ENCODE results near the gene IGFBPL1.

The IGFBPL1 gene

DNA sequence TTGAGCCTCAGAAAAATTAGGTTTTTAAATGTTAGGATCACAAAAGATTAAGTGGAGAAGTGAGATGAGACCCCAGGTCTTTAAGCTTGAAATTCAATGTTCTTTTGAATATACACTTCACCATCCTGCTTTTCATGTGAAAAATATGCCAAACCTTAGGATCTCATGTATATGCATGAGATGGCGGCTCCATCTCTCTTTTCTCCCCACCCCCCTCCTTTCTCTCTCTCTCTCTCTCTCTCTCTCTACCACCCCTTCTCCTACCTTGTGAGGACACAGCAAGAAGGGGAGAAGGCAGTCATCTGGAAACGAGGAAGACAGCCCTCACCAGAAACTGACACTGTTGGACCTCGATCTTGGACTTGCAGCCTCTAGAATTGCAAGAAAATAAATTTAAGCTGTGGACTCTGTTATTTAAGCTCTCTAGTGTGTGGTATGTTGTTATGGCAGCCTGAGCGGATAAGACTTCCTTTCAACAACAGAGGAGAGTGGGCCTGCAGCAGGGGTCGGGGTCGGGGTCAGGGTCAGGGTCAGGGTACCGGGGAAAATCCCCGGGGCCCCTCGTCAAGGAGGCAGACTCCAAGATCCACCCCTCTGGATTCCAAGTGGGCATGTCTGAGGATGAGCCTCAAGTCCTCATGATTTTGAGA lies 48.1 kb downstream of the IGFBPL1 start:
- no peak for DNase-seq

DNA sequence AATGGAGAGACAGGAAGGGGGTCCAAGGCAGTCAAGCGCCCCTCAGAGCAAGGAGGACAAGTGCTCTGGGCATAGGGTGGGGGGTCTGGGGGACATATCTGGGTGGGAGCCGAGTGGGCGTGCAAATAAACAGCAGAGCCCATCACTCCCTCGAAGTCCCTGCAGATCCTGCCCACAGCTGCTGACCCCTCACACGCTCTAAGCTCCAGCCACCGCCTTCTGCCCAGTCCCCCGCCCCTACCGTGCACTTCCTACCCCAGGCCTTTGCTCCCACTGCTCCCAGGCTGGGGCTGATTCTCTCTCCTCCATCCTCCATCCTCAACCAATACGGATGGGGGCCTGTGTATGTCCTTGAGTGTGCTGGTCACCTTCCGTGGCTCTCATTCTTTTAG lies 48.7 kb downstream of the IGFBPL1 start:
- no peak for DNase-seq

DNA sequence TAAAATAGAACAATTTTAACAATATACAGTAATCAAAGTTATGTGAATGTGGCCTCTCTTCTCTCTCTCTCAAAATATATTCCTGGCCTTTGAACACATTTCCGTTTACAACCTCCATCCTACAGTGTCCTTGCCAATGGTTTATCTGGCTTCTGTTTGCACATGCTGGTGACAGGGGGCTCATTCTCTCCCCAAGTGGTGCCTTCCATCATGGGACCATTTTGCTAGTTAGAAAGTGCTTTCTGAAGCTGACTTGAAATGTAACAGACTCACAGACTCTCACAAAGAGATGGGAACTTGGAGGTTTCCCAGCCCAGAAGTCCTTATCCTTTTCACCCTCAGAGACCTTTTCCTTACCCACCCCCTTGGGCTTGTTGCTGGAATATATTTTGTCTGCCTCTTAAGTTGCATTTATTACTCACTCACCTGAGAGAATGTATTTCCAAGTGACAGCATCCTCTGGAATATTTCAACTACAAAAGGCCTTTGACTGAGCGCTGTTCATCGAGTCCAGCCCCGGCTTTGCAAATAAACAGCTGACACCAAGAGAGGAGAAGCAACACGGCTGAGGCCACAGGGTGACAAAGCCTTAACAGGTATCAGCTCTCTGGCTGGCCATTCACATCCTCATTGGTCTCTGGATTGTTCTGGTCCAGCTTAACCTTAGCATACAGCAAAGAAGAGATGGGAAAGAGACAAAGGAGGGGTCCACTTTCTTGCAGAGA lies 49.2 kb downstream of the IGFBPL1 start:
- DNase-seq, result no peak

DNA sequence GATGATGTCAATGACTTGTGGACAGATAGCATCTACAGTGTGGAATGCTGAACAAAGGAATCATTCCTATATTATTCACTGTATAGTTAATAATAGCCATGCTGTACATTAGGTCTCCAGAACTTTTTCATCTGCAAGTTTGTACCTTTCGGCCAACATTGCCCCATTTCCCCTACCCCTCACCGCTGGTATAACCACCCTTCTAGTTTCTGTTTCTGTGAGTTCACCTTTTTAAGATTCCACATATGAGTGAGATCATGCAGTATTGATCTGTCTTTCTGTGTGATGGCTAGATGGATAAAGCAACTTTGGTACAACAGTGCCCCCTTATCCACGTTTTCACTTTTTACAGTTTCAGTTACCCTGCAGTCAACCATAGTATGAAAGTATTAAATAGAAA lies 50.6 kb downstream of the IGFBPL1 start:
- no peak for DNase-seq

DNA sequence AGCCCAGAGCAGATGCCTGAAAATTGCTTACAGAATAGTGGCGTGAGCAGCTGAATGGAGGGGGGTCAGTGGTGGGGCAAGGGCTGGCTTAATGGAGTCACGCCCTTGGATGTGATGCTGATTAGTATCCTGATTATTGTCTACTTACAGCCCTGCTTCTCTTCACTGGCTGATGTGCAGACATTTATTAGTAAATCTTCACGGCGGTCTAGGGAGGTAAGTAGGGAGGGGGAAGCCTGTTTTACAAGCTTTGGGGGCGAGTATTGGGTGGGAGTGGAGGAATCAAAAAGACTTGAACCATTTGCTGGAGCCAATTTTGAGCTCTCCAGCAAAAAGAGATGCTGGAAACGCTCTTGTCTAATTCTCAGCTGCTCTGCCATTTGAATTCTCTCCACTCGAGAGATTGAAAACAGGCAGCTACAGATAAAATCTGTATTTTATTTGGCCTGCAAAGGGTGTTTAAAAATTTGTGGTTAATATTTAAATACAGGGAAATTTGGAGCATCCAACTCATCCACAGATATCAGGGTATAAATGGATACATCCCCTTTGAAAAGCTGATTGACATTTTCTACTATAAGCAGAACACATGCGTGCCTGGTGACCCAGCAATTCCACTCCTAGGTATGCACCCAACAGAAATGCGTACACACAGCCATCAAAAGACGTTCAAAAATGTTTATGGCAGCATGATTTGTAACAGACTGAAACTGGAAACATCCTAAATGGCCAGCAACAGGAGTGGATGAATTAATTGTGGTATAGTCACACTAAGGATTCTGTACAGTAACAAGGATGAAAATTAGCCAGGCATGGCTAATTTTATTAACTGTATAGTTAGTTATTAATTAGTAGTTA lies 51.3 kb downstream of the IGFBPL1 start:
- no peak for DNase-seq

DNA sequence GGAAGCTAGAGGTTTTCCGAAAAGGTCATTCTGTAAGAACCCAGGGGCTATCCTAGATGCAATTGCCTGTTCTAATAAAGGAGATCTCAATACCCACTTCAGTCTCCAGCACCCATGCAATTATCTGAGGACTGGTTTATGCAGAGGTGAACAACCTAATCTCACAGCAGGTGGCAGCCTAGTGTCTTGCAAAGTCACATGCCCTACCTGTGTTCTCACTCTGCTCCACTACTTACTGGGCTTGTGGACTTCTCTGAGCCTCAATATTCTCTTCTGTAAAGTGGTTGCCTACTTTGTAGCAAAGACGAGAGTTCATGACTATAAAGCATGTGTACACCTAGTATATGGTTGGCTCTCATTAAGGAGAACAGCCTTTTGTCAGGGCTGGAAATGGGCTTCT lies 52.8 kb downstream of the IGFBPL1 start:
- DNase-seq, result peak; percentile 73

DNA sequence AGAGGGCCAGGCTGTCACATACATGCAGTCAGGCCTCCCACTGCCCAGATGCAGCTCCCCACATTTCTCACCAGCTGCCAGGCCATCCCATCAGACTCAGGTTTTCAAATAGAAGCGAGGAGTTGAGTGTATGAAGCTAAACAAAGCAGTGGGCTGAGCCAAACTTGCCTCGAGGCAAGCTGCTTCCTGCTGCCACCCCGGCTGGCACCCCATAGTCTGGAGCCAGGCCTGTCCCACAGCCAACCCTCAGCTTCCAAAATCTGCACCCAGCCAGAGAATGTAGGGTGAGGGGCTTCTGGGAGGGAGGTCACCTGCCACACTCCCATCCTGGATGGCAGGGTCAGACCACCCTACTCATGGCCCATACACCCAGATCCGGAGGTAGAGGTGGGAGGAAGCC lies 54.1 kb downstream of the IGFBPL1 start:
- no peak for DNase-seq

DNA sequence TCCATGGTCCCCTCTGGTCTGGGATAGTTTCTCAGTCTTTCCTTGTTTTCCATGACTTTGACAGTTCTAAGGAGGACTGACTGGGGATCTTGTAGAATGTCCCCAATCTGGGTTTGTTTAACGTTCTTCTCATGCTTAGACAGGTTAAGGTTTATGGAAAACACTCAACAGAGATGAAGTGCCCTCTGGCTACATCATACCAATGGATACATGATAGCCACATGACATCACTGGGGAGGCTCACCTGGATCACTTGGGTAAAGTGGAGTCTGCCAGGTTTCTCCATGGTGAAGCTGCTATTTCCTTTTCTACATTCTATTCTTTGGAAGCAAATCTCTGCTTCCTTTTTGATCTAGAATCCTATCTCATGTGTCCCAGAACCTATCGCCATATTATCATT lies 55.5 kb downstream of the IGFBPL1 start:
- no peak for DNase-seq

DNA sequence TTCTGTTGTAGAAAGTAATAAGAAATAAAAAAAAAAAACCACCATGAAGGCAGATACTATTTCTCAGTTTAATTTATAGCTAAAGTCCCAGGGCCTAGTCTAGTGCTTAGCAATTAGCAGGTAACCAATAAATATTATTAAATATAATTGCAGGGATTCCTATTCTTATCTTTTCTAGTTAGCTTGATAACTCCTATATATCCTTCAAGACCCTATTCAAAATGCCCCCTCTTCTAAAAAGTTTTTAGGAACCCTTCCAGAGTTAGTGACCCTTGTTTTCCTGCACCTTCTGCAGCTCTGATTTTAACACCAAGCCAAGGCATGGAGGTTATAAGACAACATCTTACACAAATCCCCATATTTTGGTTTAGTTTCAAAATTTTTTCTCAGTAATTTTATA lies 56.4 kb downstream of the IGFBPL1 start:
- DNase-seq, result no peak

DNA sequence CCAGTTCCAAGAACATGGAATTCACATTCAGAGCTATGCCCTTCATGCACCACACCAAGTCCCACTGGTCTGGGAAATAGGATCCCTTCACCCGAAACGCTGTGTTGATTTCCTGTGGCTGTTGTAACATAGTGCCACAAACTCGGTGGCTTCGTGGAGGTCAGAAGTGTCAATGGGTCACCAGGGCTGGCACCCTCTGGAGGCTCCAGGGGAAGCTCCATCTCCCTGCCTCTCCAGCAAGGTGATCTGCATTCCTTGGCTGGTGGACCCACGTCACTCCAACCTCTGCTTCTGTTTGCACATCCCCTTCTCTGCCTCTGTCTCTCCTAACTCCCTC lies 60.7 kb downstream of the IGFBPL1 start:
- no peak for DNase-seq

DNA sequence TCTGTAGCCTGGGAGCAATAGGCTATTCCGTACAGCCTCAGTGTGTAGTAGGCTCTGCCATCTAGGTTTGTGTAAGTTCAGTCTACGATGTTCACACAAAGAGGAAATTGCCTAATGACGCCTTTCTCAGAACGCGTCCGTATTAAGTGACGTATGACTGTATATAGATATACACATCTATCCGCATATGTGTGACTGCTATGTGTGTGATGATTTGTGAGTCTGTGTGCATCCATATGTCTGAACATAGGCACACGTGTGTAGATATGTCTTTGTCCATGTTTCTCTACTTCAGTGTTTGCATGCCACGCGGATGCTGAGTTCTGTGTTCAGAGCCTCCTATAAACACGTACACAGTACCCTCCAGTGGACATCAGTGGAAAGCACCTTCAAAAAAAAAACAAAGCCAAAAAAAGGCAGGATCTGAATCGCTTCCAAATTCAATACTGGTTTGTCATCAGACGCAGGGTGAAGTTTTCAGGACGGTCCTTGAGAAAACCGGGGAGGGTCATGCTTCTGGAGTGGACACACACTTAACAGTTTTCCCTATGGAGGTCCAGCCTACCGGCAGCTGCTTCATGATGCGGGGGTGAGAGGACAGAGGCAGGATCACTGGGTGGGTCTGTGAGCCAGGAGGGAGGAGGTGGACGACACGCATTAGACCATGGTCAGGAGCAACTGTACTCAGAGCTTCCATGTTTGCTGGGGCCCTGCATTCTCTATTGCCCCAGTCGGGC lies 61.2 kb downstream of the IGFBPL1 start:
- DNase-seq, result peak; percentile 59

DNA sequence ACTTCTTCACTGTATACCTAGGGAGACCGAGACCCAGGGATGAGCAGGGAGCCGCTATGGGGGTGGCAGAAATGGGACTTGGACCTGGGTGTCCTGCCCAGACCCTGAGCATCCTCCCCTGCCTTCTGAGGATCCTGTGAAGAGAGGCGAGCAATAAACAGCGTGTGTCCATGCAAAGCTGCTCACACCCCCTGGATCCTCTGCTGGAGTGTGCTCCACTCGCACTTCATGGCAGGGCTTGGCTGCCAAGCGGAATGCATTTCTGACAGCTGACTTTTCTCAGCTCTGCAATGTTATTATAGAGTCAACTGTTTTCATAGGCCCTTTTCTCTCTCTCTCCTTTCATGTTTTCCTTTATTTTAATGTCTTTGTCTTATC lies 62.8 kb downstream of the IGFBPL1 start:
- DNase-seq, result no peak

DNA sequence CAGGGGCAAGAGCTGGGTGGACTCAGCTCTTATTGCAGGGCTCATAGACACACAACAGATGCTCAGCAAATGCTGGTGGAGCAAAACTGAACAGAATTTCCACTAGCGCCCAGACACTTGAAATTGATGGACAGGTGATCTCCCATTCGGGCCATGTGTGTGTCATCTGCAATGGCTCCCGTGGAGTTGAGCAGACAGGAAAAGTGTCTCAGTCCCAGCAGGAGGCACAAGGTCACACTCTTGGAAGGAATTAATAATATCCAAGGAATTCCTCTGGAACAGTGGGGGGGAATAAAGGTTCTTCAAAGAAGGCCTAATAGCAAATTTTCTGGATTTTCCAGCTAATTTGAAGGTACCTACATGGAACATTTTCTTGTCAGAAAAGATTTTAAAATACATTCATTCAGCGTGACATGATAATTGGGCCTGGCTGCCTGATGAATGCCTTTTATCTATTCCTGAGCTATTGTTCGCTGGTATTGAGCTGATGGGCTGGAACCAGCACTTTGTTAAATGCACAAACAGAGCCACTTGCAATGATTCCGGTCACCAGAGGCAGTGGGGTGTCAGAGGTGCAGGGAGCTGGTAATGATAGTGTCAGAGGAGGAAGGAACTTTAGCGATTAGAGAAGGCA lies 63.3 kb downstream of the IGFBPL1 start:
- DNase-seq, result no peak

DNA sequence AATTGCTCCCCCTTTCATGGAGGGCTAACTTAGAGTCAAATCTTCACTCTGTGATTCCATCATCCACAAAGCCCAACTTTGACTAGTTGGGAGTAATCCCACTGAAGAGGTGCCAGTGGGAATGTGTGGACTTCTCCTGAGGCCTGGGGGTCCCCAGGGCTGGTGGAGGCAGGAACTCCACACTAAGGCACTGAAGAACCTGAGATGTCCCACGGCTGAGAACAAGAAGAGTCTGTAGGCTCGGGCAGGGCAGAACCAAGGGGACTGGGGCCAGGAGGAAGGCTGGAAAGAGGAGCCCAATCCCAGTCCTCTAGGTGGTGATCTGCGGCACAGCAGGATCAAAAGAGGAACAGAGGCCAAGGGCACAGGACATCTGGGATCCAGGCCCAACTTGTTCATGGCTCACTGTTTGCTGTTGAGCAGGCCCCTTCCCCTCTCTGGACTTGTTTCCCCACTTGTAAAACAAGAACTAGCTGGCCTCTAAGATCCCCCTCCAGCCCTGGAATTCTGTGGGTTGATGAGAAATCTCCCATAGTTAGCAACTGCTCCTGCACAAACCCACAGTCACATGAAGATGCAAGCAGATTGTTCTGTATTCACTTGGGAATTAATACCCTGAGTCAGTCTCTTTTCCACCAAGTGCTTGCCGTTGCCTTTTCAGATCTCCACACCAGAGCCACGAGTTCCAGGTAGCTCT lies 64.4 kb downstream of the IGFBPL1 start:
- no peak for DNase-seq

DNA sequence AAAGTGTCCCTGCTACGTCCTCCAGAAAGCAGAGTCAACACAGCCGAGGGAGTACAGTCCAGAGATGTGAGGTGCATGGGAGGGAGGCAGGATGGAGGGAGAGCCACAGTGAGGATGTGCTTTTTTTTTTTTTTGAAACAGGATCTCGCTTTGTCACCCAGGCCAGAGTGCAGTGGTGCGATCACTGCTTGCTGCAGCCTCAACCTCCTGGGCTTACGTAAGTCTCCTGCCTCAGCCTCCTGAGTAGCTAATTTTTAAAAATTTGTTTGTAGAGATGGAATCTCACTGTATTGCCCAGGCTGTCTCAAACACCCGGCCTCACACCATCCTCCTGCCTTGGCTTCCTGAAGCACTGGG lies 65.0 kb downstream of the IGFBPL1 start:
- DNase-seq, result no peak

DNA sequence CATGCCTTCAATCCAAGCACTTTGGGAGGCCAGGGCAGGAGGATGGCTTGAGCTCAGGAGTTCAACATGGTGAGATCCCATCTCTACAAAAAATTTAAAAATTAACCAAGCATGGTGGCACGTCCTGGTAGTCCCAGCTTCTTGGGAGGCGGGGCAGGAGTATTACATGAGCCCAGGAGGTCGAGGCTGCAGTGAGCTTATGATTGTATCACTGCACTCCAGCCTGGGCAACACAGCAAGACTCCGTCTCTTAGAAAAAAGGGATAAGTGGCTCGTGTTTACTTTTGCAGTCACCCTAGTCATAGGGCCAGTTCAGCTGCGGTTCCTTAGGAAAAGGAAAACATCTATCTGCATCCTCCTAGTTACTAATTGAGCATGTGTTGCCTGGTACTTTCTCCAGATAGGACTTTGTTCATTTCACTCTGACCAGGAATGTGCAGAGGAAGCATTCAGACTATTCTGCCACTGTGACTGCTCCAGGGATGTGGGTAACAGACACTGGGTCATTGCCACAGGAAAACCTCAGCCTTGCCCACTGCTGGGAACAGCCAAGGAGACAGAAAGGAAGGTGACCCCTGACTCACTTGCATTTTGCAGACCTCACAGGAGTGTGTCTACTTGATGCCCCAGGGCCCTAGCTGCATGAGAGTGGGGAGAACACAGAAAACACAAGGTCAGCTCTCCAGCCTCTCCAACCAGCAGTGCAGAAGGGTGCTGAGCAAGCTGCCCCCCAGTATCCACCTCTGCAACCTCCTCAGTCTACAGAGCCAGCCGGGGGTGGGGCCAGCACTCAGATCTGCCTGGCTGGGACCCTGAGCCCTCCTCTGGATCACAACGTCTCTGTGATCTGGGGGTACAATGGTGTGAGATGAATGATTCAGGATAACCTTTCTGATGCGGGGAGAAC lies 65.6 kb downstream of the IGFBPL1 start:
- no peak for DNase-seq

DNA sequence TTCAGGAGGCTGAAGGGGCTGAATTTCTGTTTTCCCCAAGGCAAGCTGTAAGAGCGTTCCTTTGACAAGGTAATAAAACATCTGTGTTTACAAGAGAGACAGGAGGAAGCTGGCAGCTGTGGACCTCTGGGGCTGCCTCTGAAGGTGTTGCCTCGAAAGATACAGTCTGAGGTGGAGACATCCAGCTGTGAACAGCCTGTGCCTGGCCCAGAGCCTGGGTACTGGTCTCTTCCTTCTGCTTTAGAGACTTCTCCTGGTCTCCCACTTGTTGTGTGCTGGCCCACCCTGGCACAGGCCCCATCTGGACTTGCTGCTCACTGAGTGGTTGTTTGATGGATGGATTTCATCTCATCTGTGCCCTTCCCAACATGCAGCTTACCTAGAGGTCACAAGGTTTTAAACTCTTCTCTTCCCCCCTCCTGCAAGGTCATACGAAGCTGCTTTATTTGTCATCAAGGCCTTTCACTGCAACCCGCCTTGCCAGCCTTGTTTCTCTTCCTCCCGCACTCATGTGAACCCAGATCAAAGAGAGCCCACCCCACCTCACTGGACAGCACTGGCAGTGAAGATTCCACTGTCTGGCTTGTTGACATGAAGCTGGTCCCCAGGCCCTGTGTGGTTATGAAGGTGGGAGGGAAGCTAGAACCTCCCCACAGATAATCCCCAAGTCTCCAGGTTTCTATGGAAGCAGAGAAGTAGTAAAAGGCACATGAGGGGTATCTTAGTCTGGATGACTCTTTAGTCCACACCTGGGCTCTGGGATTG lies 66.7 kb downstream of the IGFBPL1 start:
- no peak for DNase-seq

DNA sequence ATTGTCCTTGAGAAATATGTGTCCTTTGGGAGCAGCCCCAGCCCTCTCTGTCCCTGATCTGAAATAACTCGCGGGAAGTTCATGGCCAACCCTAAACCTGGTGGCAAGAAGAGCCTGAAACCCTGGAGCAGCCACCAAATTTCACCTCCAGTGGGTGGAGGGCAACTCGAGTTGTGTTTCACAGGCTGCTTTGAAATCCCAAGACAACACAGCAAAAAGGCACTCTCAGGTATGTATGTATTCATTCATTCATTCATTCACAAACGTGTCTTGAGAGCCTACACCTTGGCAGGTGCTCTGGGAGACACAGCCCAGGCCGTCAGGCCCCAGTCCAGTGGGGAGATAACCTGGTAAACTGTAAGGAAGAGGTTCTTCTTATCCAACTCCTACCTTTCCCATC lies 67.4 kb downstream of the IGFBPL1 start:
- DNase-seq, result no peak

Measured in NCI-H2171 treated with DMSO at 0.1 percent for 48 hours (cell line).